ENCODE results near the gene GCSH.
"Not testable (repeated sequence)": the region's sequence is repeated elsewhere in the genome, so short reads cannot be mapped to it uniquely, and the experiment has no call there.

GCSH gene
- 0.35 to 1.3 (median 0.74) reads per million in 4 experiments for total RNA-seq

DNA sequence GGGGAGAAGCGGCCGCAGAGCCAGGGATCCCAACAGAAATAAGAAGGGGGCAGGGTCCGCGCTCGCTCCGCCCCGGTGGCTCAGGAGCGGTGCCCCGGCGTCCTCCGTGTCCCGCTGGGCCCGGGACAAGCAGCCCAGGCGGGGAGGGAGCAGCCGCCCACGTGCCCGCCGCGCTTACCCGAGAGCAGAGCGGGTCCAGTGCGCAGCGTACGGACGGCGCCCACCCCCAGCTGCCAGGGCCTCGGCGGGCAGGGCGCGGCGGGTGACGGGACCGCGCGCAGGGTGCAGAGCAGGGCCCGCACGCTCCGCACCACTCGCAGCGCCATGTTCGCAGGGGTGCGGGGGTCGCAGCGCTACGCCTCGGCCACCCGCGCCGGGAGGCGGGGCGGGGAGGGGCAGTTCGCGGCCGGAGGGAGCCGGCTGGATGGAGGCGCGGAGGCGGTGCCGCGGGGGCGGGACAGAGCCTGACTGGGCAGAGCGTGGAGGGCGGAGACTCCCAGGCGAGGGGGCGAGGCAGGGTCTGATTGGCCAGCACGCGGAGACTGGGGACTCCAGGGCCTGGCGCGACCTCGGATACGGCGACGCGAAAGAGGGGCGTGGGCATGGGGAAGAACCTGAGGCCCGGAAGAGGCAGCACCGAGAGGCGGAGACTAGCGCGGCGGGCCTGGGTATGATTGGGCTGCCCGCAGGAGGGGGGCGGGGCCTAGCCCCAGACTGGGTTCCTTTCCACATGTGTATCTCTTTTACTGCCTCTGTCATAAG lies at the start of gene GCSH:
GCSH (minus strand) TSS at position 443 of the 762 bp plus-strand sequence; CDS start at position 326, 117 bp downstream.
- DNase-seq = peak; percentile 96

DNA sequence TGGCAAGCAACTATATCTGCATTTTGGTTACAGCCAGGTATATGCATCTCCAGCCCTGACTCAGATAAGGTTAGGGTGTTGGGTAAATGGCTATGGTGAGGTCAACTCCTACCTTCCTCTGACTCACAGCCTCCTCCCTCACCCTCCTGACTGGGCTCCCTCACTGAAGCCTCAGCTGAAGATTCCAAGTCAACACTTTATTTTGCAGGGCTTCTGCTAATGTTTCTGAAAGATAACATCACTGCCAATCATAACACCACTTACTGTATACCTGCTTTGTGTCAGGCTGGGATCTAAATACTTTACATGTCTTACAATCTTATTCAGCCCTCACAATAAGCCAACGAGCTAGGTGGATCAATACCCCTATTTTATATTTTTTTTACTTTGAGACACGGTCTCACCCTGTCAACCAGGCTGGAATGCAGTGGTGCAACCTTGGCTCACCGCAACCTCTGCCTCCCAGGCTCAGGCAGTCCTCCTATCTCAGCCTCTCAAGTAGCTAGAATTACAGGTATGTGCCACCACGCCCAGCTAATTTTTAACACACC lies 47.8 kb upstream of the GCSH start:
- DNase-seq = no peak

DNA sequence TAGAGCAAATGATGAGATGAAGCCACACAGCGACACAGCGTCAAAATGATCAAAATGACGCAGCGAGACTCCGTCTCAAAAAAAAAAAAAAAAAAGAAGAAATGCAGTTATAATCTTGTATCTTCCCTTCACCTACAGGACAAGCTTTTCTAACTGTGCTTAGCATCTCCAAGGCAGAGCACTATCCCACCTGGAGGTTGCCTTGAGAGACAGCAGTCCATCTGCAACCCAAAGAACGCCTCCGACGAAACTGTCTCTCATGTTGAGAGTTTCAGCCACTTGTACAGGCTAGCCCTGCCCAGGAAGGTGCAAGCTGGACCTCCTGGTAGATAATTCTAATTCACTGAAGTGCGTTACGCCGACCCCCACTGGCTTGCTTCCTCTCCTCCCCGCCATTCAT lies 46.7 kb upstream of the GCSH start:
- no peak for DNase-seq

DNA sequence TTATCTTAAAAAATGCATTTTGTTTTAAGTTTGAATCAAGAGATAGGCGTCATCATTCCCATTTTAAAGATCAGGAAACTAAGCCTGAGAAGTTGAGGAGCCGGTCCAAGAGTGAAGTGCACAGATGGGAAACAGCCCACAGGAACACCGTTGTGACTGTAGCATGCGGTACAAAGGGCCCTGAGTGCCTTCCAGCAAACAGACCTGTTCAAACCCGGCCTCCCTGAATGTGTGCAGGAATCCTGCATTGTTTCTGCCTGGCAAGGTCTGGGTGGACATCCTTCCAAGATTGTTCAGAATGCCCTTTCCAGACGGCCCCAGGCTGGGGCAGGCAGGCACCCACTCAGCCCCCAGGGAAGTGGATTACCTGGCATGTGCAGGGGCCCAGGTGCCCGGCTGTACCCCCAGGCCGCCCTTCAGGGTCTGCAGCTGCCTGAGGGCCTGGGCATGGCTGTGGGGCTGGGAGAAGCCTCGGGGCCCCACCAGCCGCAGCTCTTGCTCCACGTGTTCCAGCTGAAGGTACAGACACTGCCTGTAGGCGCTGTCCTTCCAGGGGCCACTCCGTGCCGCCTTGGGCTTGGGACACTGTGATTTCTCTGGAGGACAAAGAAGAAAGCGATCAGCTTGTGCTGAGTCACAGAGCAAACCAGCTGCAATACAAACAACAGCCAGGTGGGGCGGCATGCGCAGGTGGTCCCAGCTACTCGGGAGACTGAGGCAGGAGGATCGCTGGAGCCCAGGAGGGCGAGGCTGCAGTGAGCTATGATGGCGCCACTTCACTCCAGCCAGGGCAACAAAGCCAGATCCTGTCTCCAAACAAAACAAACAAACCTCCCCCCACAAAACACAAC lies 45.0 kb upstream of the GCSH start:
- no peak for DNase-seq

DNA sequence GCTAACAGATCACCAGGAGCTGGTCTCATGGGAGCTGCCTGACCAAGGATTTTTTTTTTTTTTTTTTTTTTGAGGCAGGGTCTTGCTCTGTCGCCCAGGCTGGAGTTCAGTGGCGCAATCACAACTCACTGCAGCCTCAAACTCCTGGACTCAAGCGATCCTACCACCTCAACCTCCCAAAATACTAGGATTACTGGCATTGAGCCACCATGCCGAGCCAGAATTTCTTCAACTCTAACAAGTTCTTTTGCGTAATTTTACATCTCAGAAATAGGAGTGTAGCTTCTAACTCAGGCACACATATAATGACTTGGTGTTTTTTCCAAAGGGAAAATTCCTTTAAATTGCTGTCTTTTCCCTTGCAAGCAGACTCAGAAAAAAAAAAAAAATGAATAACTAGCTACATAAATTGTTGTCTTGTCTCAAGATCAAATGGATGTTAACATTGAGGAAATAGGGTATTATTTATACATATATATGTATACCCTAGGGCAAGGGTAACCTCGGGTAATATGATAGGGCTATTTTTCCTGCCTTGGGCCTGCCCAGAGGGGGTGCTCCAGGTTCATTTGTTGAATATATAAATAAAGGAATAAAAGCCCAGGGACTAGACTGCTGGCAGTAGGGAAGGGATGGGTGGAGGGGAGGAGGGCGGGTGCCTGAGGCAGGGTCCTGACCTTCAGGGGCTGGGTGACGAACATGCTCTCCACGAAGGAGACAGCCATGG lies 42.8 kb upstream of the GCSH start:
- DNase-seq = no peak

DNA sequence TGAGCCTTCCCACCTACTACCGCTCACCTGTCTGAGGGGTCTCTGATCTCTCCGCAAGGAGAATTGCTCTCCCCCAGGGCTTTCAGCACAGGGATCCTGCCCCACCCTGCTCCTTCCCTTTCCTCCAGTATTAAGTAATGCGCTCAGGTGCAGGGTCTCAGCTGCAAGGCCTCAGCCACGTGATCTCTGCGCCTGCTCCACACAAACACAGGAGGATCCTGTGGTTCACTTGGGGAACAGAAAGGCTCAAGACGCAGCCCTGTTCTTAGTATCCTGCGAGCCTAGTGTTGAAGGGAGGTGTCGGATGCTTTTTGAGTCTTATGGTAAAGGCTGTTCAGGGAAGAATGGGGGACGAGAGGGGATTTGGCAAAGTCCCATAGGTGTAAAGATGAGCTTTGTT lies 41.6 kb upstream of the GCSH start:
- no peak for DNase-seq

DNA sequence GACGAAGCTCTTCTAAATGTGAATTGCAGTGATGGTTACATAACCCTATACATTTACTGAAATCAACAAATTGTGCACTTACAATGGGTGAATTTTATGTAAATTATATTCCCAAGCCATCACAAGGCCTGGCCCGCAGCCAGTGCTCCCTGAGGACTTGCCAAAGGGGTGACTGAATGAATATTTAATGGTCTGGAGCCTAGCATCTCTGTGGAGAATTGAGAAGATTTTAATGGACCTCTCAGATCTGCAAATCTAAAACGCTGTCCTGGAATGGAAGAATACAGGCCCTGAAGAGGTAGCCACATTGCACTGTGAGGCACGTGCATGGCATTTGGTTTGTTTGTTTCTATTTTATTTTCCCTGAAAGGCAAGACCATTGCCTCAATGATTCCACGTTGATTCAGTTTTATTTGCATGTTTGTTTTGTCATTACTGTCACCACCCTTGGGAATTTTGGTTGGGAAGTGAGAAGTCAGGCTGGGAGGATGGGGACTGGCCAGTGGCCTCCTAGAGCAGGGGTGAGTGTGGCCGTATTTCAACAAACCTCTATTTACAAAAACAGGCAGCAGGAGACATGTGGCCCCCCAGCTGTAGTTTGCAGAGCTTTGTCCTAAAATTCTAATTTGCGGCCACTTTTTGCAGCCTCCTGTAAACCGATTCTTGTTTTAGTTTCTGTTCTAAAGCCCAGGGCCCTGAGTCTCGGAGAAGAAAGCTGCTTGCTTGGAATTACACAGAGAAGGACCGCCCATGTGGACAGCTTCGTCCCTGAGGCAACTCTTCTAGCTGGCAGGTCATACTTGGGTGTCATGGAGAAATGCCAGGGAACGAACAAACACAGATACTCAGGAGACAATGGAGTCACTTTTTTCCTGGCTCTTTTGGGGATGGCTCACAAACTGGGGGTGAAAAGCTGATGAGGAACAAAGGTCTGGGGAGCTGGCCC lies 40.5 kb upstream of the GCSH start:
- no peak for DNase-seq

DNA sequence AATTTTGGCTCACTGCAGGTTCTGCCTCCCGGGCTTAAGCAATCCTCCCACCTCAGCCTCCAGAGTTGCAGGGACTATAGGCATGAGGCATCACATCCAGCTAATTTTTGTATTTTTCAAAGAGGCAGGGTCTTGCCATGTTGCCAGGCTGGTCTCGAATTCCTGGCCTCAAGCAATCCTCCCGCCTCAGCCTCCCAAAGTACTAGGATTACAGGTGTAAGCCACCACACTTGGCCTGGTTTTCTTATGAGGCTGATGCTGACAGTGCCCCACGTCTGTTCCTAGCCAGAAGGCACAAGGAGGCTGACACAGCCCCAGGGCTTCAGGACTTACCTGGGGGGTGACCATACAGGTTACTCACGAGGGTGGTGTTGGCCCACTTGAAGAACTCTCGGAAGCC lies 33.9 kb upstream of the GCSH start:
- no peak for DNase-seq

DNA sequence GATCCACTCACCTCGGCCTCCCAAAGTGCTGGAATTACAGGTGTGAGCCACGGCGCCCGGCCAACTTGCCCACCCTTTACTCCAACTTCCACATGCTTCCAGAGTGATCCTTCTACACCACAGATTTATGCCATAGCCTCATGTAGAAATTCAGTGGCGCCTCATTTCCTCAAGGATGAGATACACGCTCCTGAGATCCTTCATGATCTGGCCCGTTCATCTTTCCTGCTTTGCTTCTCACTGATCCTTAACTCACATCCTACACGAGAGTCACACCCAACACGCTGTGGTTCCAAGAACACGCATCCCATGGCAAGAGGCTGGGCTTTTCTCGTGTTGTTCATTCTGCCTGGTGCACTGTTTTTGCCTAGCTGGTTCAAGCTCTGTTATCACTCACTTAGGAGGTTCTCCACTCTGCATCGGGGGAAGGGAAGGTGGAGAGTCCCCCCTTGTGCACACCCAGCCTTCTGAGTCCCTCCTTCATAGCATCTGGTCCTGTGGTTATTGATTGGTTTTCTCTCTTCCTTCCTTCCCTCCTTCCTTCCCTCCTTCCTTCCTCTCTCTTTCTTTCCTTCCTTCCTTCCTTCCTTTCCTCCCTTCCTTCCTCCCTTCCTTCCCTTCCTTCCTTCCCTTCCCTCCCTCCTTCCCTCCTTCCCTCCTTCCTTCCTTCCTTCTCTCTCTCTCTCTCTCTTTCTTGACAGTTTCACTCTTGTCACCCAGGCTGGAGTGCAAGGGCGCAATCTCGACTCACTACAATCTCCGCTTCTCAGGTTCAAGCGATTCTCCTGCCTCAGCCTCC lies 32.7 kb upstream of the GCSH start:
- no peak for DNase-seq

DNA sequence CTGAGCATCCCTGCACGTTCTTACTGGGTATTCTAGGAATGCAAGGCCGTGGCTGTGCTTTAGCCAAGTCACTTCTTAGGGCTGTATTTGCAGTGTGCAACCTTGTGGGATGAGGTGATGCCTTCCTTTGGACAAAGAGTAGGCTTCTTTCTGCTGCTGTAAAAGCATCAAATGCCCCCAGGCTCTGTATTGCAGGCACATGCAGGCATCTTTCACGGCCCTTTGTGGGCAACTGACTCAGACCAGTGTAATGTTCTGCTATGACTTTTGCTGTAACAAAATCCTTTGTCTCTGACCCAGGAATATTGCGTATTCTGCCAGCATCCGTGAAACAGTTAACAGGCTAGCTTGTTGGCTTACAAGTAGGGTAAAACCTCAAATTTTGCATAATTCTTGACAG lies 30.9 kb upstream of the GCSH start:
- no peak for DNase-seq

DNA sequence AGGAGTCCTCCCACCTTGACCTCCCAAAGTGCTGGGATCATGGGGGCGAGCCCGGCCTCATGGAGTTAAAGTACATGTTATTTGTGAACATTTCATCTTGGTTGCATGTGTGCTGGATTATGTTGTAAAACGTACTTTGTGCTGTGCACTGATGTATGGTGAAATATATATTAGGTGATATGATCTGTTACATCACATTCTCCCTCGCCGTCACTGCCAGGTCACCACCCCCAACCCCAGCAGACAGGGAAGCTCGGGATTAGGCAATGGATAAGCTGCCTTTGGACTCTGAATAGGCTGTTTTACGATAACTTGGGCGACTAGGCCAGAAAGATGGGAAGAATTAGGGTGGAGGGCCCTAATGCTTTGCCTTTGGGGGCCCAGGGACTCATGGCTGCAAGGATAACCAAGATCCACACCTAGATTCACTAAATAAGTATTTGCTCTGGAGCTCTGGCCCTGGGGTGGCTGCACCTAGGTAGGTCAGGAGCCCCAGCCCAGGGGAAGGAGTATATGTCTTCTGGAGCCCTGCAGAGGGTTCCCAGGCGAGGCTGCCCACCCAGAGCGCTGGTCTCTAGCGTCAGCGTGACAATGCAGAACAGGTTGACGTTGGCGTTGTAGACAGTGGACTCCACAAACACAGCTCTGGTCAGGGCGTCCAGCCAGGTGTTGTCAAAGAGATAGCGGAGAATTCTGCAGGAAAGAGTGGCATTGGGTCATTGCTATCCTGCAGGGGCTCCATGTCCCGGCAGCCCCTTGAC lies 27.1 kb upstream of the GCSH start:
- DNase-seq = no peak

DNA sequence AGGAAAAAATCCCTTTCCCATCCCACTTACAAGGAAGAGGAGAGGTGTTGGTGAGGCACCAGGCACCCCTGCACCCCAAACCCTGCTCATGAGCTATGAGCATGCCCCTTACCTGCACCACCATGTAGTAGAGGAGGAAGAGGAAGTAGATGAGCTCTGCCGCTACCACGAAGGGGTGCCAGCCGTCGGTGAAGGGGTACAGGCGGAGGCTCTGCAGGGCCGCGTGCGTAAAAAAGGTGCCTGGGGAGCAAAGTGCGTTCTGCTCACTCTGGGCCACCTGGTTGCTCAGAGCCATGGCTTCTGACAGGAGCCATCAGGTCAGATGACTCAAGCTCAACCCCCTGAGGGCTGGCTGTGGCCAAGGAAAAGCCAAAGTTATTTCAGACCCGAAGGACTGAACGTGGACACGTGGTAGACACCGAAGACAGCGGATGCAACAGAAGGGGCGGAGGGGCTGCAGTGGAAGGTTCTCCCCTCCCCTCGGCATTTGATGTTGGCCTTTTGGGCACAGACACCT lies 25.3 kb upstream of the GCSH start:
- no peak for DNase-seq

DNA sequence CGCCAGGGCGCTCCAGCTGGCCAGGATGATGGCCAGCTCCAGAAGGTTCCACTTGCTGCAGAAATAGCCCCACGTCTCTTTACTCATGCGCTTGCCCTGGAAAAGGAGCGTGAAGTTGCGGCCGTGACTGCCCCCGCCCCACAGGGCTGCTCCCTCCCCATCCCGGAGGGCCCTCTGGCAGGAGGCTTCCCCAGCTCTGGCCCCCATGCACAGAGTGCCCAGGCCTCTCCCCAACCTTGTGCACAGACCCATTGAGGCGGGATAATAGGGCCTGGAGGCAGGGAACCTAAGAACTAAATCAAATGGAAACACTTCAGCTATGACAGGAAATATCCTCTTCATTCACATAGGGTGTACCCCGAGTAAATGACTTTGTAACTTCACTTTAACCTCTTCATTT lies 21.2 kb upstream of the GCSH start:
- DNase-seq = no peak

DNA sequence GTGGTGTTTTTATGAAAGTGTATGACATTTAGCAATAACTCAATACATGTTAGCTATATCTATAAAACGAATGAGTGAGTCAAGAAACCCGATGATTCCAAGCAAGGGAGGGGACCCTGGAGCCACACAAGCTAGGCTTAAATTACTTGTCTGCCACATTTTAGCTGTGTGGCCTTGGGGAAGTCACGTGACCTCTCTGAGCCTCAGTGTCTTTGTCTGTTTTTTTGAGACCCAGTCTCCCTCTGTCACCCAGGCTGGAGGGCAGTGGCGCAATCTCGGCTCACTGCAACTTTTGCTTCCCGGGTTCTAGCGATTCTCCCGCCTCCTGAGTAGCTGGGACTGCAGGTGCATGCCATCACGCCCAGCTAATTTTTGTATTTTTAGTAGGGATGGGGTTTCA lies 20.1 kb upstream of the GCSH start:
- DNase-seq = no peak

DNA sequence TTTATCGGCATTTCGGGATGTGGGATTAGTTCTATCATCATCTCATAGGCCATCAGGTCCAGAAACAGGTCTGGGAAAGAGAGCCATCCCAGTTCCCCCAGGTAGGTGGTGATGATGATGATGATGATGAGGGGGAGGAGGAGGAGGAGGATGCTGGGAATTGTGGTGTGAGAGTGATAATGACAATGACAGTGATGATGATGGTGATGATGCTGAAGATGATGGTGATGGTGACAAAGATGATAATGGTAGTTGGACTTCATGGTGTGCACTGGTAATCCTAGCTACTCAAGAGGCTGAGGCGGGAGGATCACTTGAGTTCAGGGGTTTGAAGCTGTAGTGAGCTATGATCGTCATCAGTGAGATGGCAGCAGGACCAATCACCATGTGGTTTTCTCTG lies 16.3 kb upstream of the GCSH start:
- no peak for DNase-seq

DNA sequence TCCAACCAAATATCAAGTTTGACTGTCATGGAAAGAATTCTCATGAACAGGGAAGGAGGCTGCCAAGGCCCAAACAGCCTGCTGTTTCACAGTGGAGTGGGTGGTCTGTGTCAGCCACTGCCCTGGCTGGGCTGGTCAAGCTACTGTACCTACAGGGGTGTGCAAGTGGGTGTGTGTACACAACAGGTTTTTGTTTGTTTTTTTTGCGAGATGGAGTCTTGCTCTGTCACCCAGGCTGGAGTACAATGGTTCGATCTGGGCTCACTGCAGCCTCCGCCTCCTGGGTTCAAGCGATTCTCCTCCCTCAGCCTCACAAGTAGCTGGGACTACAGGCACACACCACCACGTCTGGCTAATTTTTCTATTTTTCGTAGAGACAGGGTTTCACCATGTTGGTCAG lies 13.1 kb upstream of the GCSH start:
- not testable (repeated sequence) for DNase-seq

DNA sequence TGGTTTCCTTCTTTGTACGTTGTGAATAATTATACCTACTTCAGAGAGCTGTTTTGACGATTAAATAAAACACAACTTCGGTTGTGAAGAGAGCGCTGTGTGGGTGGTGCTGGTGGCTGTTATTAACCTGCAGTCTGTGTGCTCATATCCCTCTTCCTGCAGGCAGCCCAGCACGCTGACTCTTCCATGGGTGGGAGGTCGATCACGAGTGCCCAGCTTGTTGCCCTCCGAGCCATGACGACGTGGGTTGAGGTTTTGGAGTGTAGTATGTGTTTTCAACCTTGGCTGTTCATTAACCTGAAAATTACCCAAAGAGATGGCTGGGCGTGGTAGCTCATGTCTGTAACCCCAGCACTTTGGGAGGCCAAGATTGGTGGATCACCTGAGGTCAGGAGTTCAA lies 11.3 kb upstream of the GCSH start:
- DNase-seq = no peak

DNA sequence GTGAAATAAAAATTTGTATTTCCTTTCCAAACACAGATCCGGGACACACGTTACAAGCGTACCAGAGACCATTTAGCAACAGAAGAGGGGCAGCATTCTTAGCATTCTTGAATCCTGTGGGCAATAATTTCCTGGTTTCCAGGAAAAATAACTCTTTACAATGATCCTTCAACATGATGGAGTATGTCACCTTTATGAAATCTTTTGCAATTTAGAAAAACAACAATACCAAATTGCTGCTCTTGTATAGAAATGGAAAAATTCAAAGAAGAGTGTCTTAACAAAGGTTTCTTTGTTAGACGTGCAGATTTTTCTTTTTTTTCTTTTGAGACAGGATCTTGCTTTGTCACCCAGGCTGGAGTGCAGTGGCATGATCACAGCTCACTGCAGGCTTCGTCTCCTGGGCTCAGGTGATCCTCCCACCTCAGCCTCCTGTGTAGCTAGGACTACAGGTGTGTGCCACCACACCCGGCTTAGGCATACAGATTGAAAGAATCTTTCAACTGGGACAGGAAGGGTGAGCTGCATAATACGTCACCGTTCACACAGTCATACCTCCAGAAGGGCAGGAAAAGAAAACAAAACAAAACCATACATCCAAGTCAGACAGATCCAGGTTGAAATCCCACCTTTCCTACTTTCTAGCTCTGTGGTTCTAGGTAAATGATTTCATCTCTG lies 10.8 kb upstream of the GCSH start:
- DNase-seq = no peak

DNA sequence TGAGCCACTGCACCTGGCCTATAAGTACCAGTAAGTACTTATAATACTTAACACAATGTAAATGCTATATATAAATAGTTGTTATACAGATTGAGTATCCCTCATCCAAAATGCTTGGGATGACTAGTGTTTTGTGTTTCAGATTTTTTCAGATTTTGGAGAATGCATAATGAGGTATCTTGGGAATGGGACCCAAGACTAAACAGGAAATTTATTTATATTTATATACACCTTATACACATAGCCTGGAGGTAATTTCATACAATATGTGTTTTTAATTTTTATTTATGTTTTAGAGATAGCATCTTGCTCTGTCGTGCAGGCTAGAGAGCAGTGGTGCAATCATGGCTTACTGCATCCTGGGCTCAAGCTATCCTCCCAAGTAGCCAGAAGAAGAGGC lies 9.8 kb upstream of the GCSH start:
- no peak for DNase-seq

DNA sequence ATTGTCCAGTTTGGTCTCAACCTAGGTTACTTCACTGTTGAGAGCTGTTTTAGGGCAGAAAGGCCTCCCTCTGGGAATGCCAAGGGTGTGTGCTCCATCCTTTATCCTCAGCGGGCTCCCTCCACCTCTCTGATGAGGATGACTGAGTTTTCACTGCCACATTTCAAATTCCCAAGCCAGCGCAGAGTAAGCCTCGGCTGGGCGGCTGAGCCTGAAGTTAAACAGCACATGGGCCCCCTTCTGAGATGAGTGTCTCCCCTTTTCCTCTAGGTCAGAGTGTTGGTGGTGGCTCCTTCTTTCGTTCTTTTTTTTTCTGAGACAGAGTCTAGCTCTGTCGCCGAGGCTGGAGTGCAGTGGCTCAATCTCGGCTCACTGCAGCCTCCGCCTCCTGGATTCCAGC lies 5.5 kb upstream of the GCSH start:
- DNase-seq = no peak

Data from effector CD8-positive, alpha-beta T cell (primary cell).